Gastroesophageal sphincter (tissue), 4 donors: ENCODE measurements around the gene XRRA1. TPM values are rescaled to one million over a fixed set of nuclear protein-coding genes. Genes with fewer than 3 reads are reported as not detected.

Experiments used
- ATAC-seq: fragments of 150-250 bp; one replicate; pipeline ENCODE4 v1.9.1; 2016; ENCODE audit warnings: mild to moderate bottlenecking, moderate library complexity
- H3K27ac ChIP-seq, 4 donors: fragments of 200-600 bp; sonication (generic) in 3 of 4; 1 replicate in 3 of 4; 2 replicates in 1 of 4; pipeline ENCODE4 v1.5.1; 2016 to 2019
- H3K27me3 ChIP-seq: fragments of 200-600 bp; sonication (generic); one replicate; pipeline ENCODE4 v1.5.1; 2019
- H3K36me3 ChIP-seq, 2 donors: fragments of 200-600 bp; sonication (generic); one replicate each; pipeline ENCODE4 v1.5.1; 2019; ENCODE audit warnings: control low read depth in 1 of 2
- H3K4me1 ChIP-seq, 3 donors: fragments of 200-600 bp; sonication (generic); 1 replicate in 2 of 3; 2 replicates in 1 of 3; pipeline ENCODE4 v1.5.1; 2016 to 2019; ENCODE audit warnings: control low read depth in 2 of 3
- H3K4me3 ChIP-seq, 2 donors: fragments of 200-600 bp; sonication (generic); one replicate each; pipeline ENCODE4 v1.5.1; 2019; ENCODE audit warnings: mild to moderate bottlenecking in 1 of 2, moderate library complexity in 1 of 2
- H3K9me3 ChIP-seq, 3 donors: fragments of 200-600 bp; sonication (generic); one replicate each; pipeline ENCODE4 v1.5.1; 2017 to 2019; ENCODE audit warnings: control low read depth in 2 of 3
- EP300 ChIP-seq: sonication (generic); formaldehyde crosslinking; IDR thresholded peaks from one replicate; pipeline ENCODE4 v1.6.1; 2017; ENCODE audit warnings: antibody characterized with exemption, mild to moderate bottlenecking
- POLR2A ChIP-seq, 2 donors: fragments of 450-650 bp; IDR thresholded peaks; one replicate each; pipeline ENCODE4 v1.6.1; 2017; ENCODE audit warnings: antibody characterized with exemption in 2 of 2, mild to moderate bottlenecking in 2 of 2, moderate library complexity in 1 of 2
- POLR2AphosphoS5 ChIP-seq: sonication (generic); formaldehyde crosslinking; IDR thresholded peaks from one replicate; pipeline ENCODE4 v1.6.1; 2017; ENCODE audit warnings: antibody characterized with exemption
- WGBS, 2 donors: methylation state at CpG; one replicate each; pipeline ENCODE4 v1.1.5; 2018; ENCODE audit warnings: low coverage in 1 of 2; 5-methylcytosine and 5-hydroxymethylcytosine counted together
- total RNA-seq, 4 donors: library from RNA; depleted of rRNA; stranded (reverse); fragments of >200 nt; gene quantifications; one replicate each; pipeline ENCODE4 v1.1.0, GENCODE V29; 2016
- TF ChIP-seq, protein P1 (sequence below), 4 experiments: fragments of 200-600 bp in 2 of 4; fragments of 450-650 bp in 2 of 4; sonication (generic) in 1 of 4; IDR thresholded peaks; one replicate each; pipeline ENCODE4 v1.5.1; 2017 to 2019; ENCODE audit warnings: antibody characterized with exemption in 4 of 4, mild to moderate bottlenecking in 2 of 4, moderate library complexity in 2 of 4

The XRRA1 gene
- total RNA-seq, 4 donors from 2014 or later, result 9.6 to 33.0 (median 12.6) TPM

DNA sequence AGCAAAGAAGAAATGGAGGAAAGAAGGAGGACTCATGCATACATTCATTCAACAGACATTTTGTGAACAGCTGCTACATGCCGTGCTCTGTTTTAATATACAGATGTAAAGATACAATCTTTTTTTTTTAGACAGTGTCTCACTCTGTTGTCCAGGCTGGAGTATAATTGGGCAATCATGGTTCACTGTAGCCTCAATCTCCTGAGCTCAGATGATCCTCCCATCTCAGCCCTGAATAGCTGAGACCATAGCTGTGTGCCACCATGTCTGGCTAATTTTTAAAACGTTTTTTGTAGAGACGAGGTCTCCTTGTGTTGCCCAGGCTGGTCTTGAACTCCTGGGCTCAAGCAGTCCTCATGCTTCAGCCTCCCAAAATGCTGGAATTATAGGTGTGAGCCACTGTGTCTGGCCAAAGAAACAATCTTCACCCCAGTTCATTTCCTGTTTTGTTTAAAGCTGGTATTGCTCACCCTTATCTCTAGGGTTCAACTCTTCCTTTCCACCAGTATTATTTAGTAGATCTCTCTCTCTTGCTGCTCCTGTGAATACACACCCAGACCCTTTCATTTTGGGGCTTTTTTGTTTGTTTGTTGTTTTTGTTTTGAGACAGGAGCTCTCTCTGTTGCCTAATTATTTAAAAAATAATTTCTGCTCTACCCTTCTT, 130.5 kb downstream of the XRRA1 start:
- WGBS, 2 donors, result 62 to 94% methylated on average over 3 of the region's 3 CpGs
- Histone ChIP-seq H3K27me3 (no peaks in the 10 kb centered on the region), H3K36me3 (peaks cover 0 to 18% of the 10 kb centered on the region in 2 donors), H3K4me1 (peaks cover 0 to 46% (median 5%) of the 10 kb centered on the region in 3 donors), H3K27ac (no peak overlapping the region), H3K9me3 (no peaks in the 10 kb centered on the region), H3K4me3 (no peak overlapping the region)
- ATAC-seq, result no peak
- TF ChIP-seq EP300 (no peak), POLR2AphosphoS5 (no peak)

DNA sequence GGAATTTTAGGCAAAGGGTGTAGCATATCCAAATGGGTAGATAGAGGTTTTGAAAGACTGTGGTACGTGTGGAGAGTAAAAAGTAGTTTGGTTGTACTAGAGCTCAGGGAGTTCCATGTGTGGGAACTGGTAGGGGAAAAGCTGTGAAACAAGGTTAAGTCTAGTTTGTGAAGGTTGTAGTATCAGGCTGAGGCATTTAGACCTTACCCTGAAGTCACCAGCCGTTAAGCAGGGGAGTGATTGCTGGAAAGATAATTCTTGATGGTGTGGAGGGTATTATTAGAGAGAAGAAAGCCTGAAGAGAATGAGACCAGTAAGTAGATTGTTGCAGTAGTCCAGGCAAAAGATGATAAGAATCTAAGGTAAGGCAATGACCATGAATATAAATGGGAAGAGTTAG, 132.2 kb downstream of the XRRA1 start:
- H3K4me3 ChIP-seq, result no peak overlapping the region
- WGBS, 2 donors, result 91 to 92% methylated on average over 2 of the region's 2 CpGs
- no peaks in the 10 kb centered on the region for H3K27me3 ChIP-seq
- TF ChIP-seq, protein P1, sequence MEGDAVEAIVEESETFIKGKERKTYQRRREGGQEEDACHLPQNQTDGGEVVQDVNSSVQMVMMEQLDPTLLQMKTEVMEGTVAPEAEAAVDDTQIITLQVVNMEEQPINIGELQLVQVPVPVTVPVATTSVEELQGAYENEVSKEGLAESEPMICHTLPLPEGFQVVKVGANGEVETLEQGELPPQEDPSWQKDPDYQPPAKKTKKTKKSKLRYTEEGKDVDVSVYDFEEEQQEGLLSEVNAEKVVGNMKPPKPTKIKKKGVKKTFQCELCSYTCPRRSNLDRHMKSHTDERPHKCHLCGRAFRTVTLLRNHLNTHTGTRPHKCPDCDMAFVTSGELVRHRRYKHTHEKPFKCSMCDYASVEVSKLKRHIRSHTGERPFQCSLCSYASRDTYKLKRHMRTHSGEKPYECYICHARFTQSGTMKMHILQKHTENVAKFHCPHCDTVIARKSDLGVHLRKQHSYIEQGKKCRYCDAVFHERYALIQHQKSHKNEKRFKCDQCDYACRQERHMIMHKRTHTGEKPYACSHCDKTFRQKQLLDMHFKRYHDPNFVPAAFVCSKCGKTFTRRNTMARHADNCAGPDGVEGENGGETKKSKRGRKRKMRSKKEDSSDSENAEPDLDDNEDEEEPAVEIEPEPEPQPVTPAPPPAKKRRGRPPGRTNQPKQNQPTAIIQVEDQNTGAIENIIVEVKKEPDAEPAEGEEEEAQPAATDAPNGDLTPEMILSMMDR (IDR thresholded peaks at IDR 0.05), result no peak
- TF ChIP-seq POLR2AphosphoS5 (no peak), POLR2A (IDR thresholded peaks at IDR 0.05) (no peak), EP300 (no peak)
- H3K27ac ChIP-seq, result no peak overlapping the region
- peaks cover 0 to 28% (median 5%) of the 10 kb centered on the region in 3 donors for H3K4me1 ChIP-seq
- no peaks in the 10 kb centered on the region for H3K9me3 ChIP-seq
- peaks cover 0 to 25% of the 10 kb centered on the region in 2 donors for H3K36me3 ChIP-seq
- no peak for ATAC-seq

DNA sequence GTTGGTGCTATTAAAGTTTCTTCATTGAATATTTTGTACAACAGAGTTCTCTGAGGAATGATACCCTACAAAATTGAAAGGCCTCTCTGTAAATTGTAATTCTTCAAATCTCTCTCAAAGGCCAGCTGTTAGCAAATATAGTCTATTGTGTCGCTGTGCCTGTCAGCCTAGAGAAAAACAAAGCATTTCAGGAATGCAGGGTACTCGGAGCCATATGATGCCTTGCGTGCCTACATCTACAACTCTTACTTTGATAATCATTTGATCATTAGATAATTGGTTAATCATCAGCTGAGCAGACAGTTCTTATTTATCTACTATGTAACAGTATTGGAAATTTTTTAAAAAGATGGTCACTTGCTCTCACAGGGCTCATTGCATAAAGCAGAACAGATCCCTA, 132.9 kb downstream of the XRRA1 start:
- H3K4me3 ChIP-seq, result no peak overlapping the region
- H3K4me1 ChIP-seq, result peaks cover 0 to 24% (median 5%) of the 10 kb centered on the region in 3 donors
- WGBS, 2 donors, result 59 to 66% methylated on average over 3 of the region's 3 CpGs
- ATAC-seq, result no peak
- TF ChIP-seq POLR2AphosphoS5 (no peak), POLR2A (IDR thresholded peaks at IDR 0.05) (no peak), EP300 (no peak)
- TF ChIP-seq, protein P1 (IDR thresholded peaks at IDR 0.05), result no peak
- no peak overlapping the region for H3K27ac ChIP-seq
- H3K27me3 ChIP-seq, result no peaks in the 10 kb centered on the region
- peaks cover 0 to 25% of the 10 kb centered on the region in 2 donors for H3K36me3 ChIP-seq
- no peaks in the 10 kb centered on the region for H3K9me3 ChIP-seq

DNA sequence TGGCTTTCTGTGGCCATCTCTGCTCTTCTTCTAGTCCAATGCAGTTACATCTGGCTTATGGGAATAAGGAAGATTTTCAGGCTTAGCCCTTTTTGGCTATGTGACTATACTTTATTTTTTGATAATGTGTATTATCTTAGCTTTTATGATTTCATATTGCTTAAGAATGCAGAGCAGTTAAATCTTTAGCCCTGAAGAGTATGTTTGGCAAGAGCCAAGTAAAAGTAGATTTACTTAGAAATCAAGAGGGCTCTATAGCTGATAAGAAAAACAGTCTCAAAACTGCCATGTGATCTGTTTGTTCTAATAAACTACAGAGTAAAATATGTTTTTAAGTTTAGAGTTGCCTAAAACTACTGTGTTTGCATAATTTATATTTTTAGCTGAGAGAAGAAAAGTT, 139.1 kb downstream of the XRRA1 start:
- Histone ChIP-seq H3K4me3 (no peak overlapping the region), H3K27me3 (no peaks in the 10 kb centered on the region), H3K9me3 (no peaks in the 10 kb centered on the region), H3K4me1 (peaks cover 0 to 32% (median 0%) of the 10 kb centered on the region in 3 donors), H3K36me3 (peaks cover 0 to 13% of the 10 kb centered on the region in 2 donors), H3K27ac (no peak overlapping the region)
- ATAC-seq, result no peak
- TF ChIP-seq, protein P1 (IDR thresholded peaks at IDR 0.05), result no peak
- no peak for TF ChIP-seq POLR2AphosphoS5
- TF ChIP-seq POLR2A (IDR thresholded peaks at IDR 0.05), result no peak

DNA sequence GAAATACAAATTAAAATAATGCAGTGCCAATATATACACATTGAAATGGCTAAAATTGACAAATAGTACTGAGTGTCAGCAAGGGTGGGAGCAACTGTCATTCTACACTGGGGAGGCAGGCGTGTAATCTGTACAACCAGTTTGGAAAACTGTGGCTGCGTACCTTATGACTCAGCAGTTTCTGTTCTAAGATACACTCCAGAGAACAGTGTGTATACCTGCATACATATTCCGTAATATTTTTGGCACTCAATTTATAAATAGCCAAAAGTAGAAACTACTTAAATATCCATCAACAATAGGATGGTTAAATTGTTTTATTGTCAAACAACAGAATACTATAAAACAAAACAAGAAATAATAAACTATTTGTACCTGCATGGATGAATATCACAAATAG, 142.6 kb downstream of the XRRA1 start:
- no peaks in the 10 kb centered on the region for H3K27me3 ChIP-seq
- WGBS, 2 donors, result 58 to 80% methylated on average over 3 of the region's 3 CpGs
- peaks cover 0 to 32% (median 0%) of the 10 kb centered on the region in 3 donors for H3K4me1 ChIP-seq
- ATAC-seq, result no peak
- no peak for TF ChIP-seq POLR2AphosphoS5
- no peak for TF ChIP-seq EP300
- no peaks in the 10 kb centered on the region for H3K9me3 ChIP-seq
- H3K4me3 ChIP-seq, result no peak overlapping the region
- no peak overlapping the region for H3K27ac ChIP-seq
- no peaks in the 10 kb centered on the region for H3K36me3 ChIP-seq
